ENCODE measurements around the gene TOR4A. TPM values are rescaled to one million over a fixed set of nuclear protein-coding genes. Genes with fewer than 3 reads are reported as not detected.
"Not testable (repeated sequence)": the region's sequence is repeated elsewhere in the genome, so short reads cannot be mapped to it uniquely, and the experiment has no call there.

The TOR4A gene
- total RNA-seq, 1 donor from 2014 or later: 38.3 TPM

GRCh38 chr9:137236936-137237421 is 40.5 kb upstream of the TOR4A start:
- no peak overlapping the region for H3K27ac ChIP-seq
- H3K36me3 ChIP-seq: no peaks in the 10 kb centered on the region
- DNase-seq (ENCODE audit: low spot score in 2 of 2): no peak
- H3K4me3 ChIP-seq: no peak overlapping the region
- H3K9me3 ChIP-seq: no peaks in the 10 kb centered on the region
- no peak for TF ChIP-seq CTCF (IDR thresholded peaks at IDR 0.05)
- peaks cover 1 to 19% of the 10 kb centered on the region in 2 donors for H3K4me1 ChIP-seq
- intact Hi-C loops (cut with DNase I): no loop called here
- H3K27me3 ChIP-seq: no peaks in the 10 kb centered on the region

GRCh38 chr9:137237759-137238726 is 39.5 kb upstream of the TOR4A start:
- intact Hi-C loops (cut with DNase I): no loop called here
- Histone ChIP-seq H3K27ac (no peak overlapping the region), H3K4me1 (peaks cover 12 to 29% of the 10 kb centered on the region in 2 donors), H3K27me3 (no peaks in the 10 kb centered on the region), H3K4me3 (no peak overlapping the region), H3K9me3 (no peaks in the 10 kb centered on the region), H3K36me3 (peaks cover 9 to 10% of the 10 kb centered on the region in 2 donors)
- DNase-seq (ENCODE audit: low spot score in 2 of 2): no peak
- TF ChIP-seq CTCF (IDR thresholded peaks at IDR 0.05): no peak

- intact Hi-C loops (cut with DNase I): loop anchor here (1.0 kb wide), 3 partner anchors 16 to 51 kb away; partner anchors contain the start of genes ANAPC2, SSNA1 and TPRN
- H3K4me3 ChIP-seq: peak overlapping the region; percentile 51 to 73
- peak overlapping the region; percentile 85 to 88 for H3K27ac ChIP-seq
- H3K9me3 ChIP-seq; DNase-seq (ENCODE audit: low spot score in 2 of 2); H3K27me3 ChIP-seq: not testable (repeated sequence)
- H3K36me3 ChIP-seq: peaks cover 14 to 20% of the 10 kb centered on the region in 2 donors
- H3K4me1 ChIP-seq: peaks cover 13 to 31% of the 10 kb centered on the region in 2 donors
These were observed 37.9 kb upstream of the TOR4A start for GRCh38 chr9:137239541-137240200.

GRCh38 chr9:137240318-137240840 is 37.1 kb upstream of the TOR4A start:
- H3K27ac ChIP-seq: peak overlapping the region; percentile 85 to 88
- H3K4me3 ChIP-seq: peak overlapping the region; percentile 51 to 73
- peak in 1 of 2 donors; percentile 85 for DNase-seq (ENCODE audit: low spot score in 2 of 2)
- TF ChIP-seq CTCF (IDR thresholded peaks at IDR 0.05): peak in 1 of 3 experiments; percentile 31
- peaks cover 13 to 31% of the 10 kb centered on the region in 2 donors for H3K4me1 ChIP-seq
- intact Hi-C loops (cut with DNase I): loop anchor here (1.0 kb wide), 3 partner anchors 17 to 52 kb away; partner anchors contain the start of genes ANAPC2, SSNA1 and TPRN
- no peaks in the 10 kb centered on the region for H3K9me3 ChIP-seq
- H3K27me3 ChIP-seq: no peaks in the 10 kb centered on the region
- H3K36me3 ChIP-seq: peaks cover 14 to 20% of the 10 kb centered on the region in 2 donors

- DNase-seq (ENCODE audit: low spot score in 2 of 2): peak; percentile 99 to 100
- intact Hi-C loops (cut with DNase I): loop anchor here (1.0 kb wide), 5 partner anchors 14 to 53 kb away; partner anchors contain the start of genes ANAPC2, NDOR1, NELFB and SSNA1
- Histone ChIP-seq H3K27me3 (no peaks in the 10 kb centered on the region), H3K36me3 (peaks cover 14 to 20% of the 10 kb centered on the region in 2 donors), H3K27ac (peak within 1 kb of the TSS; percentile 88 to 90), H3K9me3 (no peaks in the 10 kb centered on the region), H3K4me3 (peak within 1 kb of the TSS; percentile 81 to 93), H3K4me1 (peaks cover 13 to 28% of the 10 kb centered on the region in 2 donors)
- peak in 1 of 3 experiments; percentile 33 for TF ChIP-seq CTCF (IDR thresholded peaks at IDR 0.05)
These were observed 36.6 kb upstream of the TOR4A start, which contains the start of gene TUBB4B for GRCh38 chr9:137240841-137241489. TSS of gene TUBB4B (plus strand) at chr9:137241287. CDS start at chr9:137241361, 74 bp downstream.

Data from ascending aorta (tissue), 2 donors.